HuH-7.5 (cell line): ENCODE data around the gene NOS1AP.

Source experiments
- DNase-seq: peaks from one replicate; pipeline ENCODE4 v3.0.0; 2011; ENCODE audit warnings: low spot score

NOS1AP gene

DNA sequence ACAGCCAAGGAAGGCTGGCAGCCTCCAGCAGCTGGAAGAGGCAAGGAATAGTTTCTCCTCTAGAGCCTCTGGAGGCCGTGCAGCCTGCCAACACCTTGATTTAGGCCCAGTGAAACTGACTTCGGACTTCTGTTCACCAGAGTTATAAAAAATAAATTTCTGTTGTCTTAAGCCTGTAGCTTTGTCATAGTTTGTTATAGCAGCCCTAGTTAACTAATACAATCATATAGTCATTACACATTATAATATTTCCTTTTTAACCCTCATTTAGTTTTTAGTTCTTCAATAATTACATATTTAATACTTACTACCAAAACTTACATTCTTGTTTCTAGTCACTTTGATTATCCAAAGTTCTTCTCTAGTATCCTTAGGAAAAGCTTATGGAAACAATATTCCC lies 20.3 kb downstream of the NOS1AP start:
- DNase-seq = no peak

DNA sequence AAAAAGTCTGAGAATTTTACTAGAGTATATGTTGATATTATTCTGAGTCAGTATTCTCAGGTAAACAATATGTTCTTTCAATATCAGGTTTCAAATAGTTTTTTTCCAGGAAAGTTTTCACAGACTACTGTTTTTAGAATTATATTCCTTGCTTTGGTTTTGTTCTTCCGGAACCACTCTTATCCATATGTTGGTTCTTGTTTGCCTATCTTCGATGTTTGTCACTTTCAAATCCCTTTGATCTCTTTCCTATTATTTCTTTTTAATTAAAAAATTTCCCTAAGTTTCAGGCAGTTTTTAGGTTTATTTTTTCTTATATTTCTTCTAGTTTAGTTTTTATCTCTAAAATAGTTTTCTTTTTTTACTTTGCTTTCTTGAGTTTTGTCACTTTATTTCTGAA lies 20.9 kb downstream of the NOS1AP start:
- no peak for DNase-seq

DNA sequence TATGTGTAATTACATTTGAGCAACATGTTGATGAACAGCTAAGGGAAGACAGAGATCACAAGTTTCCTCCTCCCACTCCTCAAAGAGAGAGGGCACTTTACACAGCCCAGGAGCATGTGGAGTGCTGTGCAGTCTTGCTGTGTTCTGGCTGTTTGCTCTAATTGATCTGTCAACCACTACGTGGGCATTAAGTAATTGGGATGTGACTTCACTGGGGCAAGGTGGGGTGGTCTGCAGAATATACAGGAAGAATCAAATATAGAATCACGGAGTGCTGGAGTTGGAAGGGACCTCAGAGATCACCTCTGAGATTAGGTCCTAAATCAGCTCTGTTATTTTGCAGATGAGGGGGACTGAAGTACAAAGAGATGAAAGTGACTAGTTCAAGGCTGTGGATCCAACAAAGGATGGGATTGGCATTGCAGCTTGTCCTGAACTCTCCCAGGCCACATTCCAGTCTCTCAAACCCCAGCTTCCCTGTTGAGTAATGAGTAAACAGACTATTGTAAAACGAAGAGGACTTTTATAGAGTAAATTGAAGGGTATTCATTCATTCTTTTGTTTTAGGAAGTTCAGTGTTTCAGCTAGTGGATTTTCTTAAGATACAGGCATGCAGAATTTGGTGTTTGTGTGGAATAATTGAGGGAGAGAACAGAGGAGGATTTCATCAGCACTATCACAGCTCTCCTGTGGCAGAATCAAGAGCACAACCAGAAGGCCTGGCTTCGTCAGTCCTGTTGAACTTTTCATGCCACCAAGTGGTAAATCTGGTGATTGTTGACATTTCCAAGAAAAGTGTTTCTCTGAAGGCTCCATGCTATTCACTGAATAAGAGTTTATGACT lies 22.4 kb downstream of the NOS1AP start:
- DNase-seq = no peak

DNA sequence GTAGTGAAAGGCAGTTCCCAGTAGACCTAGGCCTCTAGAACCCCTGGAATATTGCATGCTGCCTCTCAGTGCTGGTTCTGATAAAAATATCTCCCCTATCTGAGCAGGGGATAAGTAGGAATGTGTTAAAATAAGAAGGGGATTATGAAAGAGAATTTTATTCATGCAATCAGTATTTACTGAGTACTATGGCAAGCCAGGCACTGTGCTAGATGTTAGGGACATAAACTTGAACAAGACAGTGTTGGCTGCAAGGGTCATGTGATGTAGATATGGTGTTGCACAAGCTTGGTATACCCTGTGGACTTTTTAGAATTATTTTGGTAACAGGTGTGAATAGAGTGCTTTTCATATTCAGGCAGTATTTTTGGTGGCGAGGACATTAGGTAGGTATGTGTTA lies 23.6 kb downstream of the NOS1AP start:
- DNase-seq = no peak

- no peak for DNase-seq
These were observed 24.8 kb downstream of the NOS1AP start for GRCh38 chr1:162094271-162094670.

GRCh38 chr1:162094723-162095122 lies 25.2 kb downstream of the NOS1AP start:
- no peak for DNase-seq

DNA sequence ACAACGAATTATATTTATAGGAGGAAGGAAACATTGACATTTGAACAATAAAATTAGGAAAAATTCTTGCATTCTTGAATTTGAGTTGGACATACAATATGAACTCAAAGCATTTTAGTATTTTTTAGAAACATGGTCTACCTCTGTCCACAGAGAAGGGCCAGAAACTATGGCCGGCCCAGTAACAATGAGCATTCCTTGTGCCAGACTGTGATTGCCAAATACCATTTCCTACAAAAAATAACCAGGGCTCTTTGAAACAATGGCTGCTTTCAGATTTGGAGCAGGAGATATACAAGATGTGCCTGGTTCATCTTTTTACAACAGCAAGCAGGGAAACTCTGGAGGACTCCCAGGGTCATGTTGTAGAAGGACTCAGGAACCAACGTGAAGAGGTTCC lies 38.4 kb downstream of the NOS1AP start:
- DNase-seq = no peak

DNA sequence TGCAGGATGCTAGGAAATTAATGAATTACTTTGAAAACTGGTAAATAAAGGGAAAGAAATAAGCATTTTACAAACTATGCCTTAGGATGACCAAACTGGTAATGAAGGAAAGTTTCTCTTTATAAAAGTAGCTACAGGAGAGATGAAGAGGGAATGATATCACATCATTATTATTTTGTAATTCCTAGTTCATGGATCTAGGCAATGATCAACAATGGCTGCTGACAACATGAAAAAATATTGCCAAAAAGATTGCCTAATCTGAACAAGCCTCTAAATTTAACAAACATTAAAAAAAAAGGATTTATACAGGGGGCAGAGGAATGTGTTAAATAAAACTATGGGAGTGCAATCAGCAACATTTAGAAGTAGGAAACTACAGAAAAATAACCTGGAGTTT lies 38.9 kb downstream of the NOS1AP start:
- no peak for DNase-seq

DNA sequence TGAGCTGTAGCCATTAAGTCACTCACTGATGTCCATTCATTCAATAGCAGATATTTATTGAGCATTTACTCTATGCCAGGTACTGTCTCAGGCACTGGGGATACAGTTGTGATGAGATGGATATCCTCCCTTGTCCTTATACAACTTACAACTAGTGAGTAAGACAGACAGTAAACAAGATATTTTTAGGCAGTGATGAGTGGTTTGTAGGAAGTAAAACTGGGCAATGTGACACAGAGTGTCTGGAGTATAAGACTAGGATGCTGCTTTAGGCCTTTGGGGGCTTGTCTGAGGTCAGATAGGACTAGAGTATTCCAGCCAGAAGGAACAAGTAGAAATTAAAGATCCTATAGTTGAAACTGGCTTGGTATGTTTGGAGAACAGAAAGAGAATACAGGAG lies 41.4 kb downstream of the NOS1AP start:
- DNase-seq = no peak

GRCh38 chr1:162111572-162111971 lies 42.1 kb downstream of the NOS1AP start:
- no peak for DNase-seq

GRCh38 chr1:162113419-162113818 lies 43.9 kb downstream of the NOS1AP start:
- DNase-seq = no peak

DNA sequence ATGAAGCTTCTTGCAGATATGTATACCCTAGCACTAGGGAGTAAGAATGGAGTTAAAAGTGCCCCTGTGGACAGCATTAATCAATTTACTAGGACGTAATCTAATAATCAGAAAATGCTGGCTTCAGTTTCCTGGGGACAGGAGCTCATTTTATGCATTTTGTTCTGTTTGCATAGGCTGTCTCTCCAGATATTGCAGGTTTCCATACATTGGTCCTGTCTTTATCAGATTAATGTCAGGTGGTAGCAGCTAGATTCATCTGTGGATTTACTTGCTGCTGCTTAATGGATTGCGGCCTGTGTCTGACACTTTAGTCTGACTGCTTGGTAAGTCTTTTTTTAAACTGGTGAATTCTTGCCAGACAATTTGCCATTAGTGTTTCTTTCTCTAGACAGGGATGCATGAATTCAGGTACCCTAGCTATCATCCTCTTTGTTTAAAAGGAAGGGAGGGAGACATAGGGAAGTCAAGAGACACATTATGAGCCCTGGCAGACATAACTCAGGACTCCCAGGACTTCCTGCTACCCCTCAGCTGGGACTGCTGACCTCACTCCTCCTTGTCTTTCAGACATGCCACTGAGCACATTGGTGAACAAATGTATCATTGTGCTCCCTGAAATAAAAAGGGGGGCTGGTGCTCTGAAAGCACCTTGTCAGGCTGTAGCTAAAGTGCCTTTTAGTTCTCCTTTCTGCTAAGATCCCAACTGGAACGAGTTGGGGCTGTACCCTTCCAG lies 47.7 kb downstream of the NOS1AP start:
- DNase-seq = no peak

DNA sequence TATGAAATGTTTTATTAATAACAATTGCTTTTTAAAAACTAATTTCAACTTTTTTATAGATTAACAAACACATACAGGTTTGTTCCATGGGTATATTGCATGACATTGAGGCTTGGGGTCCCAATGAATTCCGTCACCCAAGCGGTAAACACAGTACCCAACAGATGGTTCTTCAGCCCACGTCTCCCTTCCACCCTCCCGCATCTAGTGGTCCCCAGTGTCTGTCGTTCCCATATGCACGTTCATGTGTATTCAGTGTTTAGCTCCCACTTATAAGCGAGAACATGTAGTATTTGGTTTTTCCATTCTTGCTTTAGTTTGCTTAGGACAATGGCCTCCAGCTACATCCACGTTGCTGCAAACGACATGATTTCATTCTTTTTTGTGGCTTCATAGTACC lies 48.6 kb downstream of the NOS1AP start:
- DNase-seq = no peak

DNA sequence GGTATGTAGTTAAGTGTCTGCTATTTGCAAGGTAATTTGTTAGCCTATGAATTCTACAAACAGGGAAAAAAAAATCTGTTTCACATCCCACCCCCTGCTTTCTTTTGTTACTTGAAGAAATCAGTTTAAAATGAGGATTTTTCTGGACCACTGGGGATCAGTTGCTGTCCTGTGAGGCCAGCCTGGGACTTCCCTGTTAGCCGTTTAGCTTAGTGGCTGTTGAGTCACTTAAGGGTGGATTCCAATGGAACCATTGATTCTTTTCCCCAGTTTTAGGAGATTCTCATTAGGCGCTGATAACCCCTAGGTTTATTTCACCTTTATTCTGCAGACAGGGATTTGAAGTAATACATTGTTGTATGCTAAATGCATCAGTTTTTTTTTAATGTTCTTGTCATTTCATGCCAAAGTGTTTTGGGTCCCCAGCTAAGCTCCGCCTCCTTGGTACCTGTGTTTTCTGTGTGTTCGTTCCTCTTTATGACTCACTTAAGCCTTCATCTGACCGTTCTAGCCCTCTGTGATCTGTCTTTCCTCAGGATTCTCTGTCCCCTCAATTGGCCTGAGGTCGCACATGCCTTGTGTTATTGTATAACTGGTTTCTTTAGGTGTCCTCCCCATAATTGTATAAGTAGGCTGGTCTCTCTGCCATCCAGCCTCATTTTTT lies 59.3 kb downstream of the NOS1AP start:
- no peak for DNase-seq

DNA sequence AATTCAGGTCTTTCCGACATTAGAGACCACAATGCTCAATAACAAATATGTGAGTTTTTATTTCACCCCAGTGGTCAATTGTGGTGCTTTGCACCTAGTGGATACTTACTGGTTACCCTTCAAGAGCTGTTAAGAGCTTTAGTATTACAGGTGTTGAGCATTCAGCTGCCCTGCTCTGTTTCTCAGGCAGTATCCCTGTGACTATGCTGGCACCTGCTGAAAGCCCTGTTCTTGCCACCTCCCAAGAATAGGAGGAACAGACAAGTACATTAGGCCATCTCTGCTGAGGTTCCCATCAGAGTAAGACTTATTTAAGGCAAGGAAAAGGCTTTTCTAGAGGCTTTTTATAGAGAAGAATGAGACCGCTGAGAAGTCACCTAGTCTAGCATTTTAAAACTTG lies 60.8 kb downstream of the NOS1AP start:
- DNase-seq = no peak

GRCh38 chr1:162131400-162132321 lies 62.2 kb downstream of the NOS1AP start:
- no peak for DNase-seq

- no peak for DNase-seq
These were observed 64.1 kb downstream of the NOS1AP start for GRCh38 chr1:162133566-162133965.

DNA sequence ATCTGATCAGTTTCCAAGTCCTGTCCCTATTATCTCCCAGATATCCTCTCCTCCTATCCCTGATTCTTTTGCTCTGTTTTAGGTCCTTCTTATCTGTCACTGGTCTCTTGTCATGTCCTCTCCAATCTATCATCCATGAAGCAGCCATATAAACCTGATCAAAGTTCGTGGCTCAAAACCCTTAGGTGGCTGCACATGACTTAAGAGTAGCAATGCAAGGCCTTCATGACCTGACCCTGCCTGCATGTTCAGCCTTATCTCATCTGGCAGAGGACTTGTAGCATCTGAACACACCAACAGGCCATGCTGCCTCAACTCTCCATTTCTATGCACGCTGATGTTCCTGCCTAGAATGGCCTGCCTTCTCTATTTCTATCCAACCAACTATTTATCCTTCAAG lies 65.2 kb downstream of the NOS1AP start:
- no peak for DNase-seq

GRCh38 chr1:162135271-162135775 lies 65.8 kb downstream of the NOS1AP start:
- DNase-seq = no peak

- no peak for DNase-seq
These were observed 67.3 kb downstream of the NOS1AP start for GRCh38 chr1:162136760-162137159.

- no peak for DNase-seq
These were observed 67.9 kb downstream of the NOS1AP start for GRCh38 chr1:162137179-162137960.
